GM12891 (cell line): ENCODE results near the gene CDH4.

ENCODE experiments used
- DNase-seq: peaks from one replicate; pipeline ENCODE4 v3.0.0; 2011; ENCODE audit warnings: low spot score; ENCODE audit not compliant: insufficient read length
- FAIRE-seq: peaks from 2 replicates; lab custom pipeline; 2011; peaks lifted over from hg19 to GRCh38; lab: Jason Lieb, UNC
- PAX5 ChIP-seq: IDR thresholded peaks from 2 replicates; pipeline ENCODE4 v1.6.1; 2011; ENCODE audit warnings: low read length, moderate library complexity, mild to moderate bottlenecking; ENCODE audit not compliant: insufficient read depth, severe bottlenecking
- POLR2A ChIP-seq: IDR thresholded peaks from 2 replicates; pipeline ENCODE4 v1.6.1; 2011; ENCODE audit warnings: low read depth, low read length, control low read depth
- POLR2AphosphoS5 ChIP-seq: IDR thresholded peaks from 2 replicates; pipeline ENCODE4 v1.6.1; 2011; ENCODE audit warnings: low read depth, low read length, control low read depth
- POU2F2 ChIP-seq: IDR thresholded peaks from 2 replicates; pipeline ENCODE4 v1.6.1; 2011; ENCODE audit warnings: low read depth, mild to moderate bottlenecking, control low read depth, low read length, moderate library complexity
- SPI1 ChIP-seq: IDR thresholded peaks from 2 replicates; pipeline ENCODE4 v1.6.1; 2011; ENCODE audit warnings: low read depth, low read length, control low read depth
- TAF1 ChIP-seq: IDR thresholded peaks from 2 replicates; pipeline ENCODE4 v1.6.1; 2011; ENCODE audit warnings: low read depth, low read length, control low read depth

The CDH4 gene

DNA sequence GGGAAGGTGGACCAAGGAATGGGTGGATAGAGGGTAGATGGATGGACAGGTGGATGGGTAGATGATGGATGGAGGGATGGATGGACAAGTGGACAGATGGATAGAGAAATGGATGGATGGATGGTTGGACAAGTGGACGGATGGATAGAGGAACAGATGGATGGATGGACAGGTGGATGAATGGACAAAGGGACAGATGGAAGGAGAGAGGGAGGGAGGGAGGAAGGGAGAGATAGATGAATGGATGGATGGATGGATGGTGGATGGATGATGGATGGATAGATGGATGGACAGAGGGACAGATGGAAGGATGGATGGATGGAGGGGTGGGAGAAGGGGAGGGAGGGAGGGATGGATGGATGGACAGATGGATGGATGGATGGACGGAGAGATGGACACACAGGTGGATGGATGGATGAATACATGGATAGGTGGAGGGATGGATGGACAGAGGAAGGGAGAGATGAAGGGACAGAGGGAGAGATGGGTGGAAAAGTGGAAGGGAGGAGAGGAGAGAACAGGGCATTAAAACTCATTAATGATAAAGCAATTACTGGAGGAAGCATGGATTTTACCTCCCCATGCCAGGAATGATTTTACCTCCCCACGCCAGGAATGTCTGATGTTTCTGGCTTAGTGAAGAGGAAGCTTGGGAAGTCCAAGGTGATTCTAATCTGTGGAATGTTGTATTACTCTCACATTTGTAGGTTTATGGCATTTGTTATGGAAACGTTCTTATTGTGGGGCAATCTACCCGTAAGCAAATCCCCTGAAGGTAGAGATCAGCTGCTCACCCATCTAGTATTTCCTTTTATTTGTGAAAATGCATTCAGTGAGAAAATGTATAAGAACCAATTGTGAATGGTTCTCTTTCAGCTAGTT, 430.3 kb downstream of the CDH4 start:
- no peak for TF ChIP-seq POLR2A
- no peak for TF ChIP-seq POLR2AphosphoS5
- TF ChIP-seq SPI1, result no peak
- TF ChIP-seq POU2F2, result no peak
- no peak for TF ChIP-seq TAF1
- no peak for TF ChIP-seq PAX5
- DNase-seq (no peak), FAIRE-seq (no peak)

DNA sequence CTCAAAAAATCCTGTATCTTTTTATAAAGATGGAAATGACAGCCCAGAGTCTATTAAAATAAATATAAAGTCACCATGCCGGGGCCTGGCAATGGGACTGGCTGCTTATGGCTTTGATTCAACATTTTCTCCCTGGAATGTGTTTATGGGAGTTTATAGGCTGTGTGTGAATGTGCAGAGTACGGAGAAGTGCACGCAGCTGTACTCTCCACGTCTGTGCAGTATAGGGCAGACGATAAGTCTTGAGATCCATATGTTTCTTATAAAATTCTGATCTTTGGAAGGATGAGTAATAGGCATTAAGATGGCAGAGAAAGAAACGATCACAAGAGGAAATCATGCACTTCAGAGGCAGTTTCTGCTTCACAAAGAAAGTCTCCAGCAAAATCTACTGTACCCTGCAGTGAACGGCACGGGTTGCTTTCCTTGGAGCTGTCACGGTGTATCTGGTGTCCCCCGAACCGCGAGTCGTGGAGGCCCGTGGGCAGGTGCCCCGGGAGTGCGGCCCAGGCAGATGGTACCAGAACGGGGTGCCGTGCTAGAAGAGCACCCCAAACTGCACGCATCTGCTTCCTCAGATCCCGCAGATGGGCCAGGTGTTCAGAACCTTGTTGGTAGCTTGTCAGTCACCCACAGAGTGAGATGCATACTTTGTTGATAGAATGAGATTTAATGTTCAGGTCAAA, 431.1 kb downstream of the CDH4 start:
- TF ChIP-seq POLR2AphosphoS5 (no peak), POU2F2 (no peak), SPI1 (no peak), PAX5 (no peak), TAF1 (no peak), POLR2A (no peak)
- FAIRE-seq (no peak), DNase-seq (no peak)

DNA sequence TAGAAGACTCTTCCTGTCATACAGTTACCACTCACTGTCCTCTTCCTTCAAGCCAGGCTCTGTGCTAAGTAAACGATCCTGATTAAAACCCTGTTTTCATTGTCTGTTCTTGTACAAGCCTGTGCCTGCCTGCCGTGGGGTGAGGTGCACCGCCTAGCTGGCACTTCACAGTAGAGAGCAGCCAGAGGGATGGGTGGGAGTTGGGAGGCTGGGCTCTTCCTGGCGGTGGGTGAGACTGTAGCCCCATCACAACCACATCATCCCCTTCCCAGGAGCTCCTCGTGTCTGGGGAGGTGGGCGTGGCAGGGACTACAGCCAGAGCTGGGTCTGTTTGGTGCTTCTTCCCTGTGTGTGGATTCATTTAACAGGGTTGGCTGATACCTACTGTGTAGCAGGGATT, 431.7 kb downstream of the CDH4 start:
- TF ChIP-seq POLR2A (no peak), POU2F2 (no peak), POLR2AphosphoS5 (no peak)
- no peak for DNase-seq
- no peak for FAIRE-seq

DNA sequence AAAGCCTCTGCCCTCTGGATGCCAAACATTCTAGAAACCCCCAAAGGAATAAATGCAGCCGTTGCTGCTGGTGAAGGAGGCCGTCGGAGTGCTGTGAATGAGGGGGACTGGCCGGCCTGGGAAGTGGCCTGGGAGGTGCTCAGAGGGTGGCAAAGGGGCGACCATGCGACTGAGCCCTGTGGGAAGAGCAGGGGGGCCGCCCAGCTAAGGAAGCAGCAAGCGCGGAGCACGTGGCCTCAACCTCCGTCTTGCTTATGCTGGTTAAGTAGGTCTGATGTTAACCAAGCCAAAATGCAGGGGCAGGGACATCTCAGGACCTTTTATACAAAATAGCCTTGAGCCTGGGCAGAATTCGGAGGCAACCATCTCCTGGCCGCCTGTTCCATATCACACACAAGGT, 432.1 kb downstream of the CDH4 start:
- no peak for FAIRE-seq
- no peak for TF ChIP-seq POU2F2
- TF ChIP-seq POLR2A, result no peak
- no peak for TF ChIP-seq TAF1
- no peak for TF ChIP-seq POLR2AphosphoS5
- no peak for TF ChIP-seq SPI1
- TF ChIP-seq PAX5, result no peak
- DNase-seq, result no peak

DNA sequence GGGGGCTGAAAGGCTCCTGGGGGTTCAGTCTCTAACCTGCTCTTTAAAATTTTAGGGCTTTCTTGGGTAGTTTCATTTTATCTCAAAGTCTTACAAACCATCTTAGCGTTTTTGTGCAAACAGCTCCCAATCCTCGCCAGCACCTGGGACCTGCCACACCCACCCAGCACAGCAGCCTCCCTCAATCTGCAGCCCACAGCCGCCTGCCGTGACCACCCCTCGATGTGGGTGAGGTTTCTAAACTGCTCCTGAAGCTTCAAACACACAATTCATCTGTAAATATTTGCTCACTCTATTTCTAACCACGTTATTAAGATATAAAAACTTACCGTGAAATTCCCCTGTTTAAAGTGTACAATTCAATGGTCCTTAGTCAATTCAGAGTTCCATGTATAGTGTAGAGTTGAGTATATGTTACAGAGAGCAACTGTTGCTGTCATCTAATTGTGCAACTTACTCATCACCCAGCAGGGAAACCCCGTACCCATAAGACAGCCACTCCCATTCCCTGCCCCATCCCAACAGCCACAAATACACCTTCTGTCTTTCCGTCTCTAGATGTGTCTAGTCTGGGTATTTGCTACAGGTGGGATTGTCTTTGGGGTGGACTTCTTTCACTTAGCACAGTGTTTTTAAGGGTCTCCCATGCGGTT, 432.6 kb downstream of the CDH4 start:
- TF ChIP-seq SPI1 (no peak), POLR2AphosphoS5 (no peak), TAF1 (no peak), POU2F2 (no peak), PAX5 (no peak), POLR2A (no peak)
- FAIRE-seq (no peak), DNase-seq (no peak)

DNA sequence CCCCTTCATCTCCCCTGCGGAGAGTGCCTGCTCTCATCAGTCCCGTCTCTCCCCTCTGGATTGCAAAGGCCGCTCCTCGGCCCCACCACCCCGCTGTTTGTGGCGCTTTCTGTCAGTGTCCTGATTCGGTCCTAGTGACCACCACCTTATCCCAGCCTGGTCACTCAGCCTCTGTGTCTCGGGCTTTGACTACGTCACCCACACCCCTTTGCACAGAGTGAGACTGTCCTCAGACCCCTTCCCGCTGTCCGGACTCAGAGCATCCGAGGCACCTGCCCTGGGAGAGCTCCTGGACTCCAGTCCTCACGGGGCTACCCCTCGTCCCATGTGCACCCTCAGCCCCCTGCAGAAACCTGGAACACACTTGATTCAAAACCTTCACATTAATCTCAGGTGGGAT, 433.4 kb downstream of the CDH4 start:
- no peak for TF ChIP-seq SPI1
- no peak for TF ChIP-seq POLR2A
- TF ChIP-seq POU2F2, result no peak
- no peak for TF ChIP-seq PAX5
- no peak for TF ChIP-seq POLR2AphosphoS5
- TF ChIP-seq TAF1, result no peak
- DNase-seq, result no peak
- FAIRE-seq, result no peak

DNA sequence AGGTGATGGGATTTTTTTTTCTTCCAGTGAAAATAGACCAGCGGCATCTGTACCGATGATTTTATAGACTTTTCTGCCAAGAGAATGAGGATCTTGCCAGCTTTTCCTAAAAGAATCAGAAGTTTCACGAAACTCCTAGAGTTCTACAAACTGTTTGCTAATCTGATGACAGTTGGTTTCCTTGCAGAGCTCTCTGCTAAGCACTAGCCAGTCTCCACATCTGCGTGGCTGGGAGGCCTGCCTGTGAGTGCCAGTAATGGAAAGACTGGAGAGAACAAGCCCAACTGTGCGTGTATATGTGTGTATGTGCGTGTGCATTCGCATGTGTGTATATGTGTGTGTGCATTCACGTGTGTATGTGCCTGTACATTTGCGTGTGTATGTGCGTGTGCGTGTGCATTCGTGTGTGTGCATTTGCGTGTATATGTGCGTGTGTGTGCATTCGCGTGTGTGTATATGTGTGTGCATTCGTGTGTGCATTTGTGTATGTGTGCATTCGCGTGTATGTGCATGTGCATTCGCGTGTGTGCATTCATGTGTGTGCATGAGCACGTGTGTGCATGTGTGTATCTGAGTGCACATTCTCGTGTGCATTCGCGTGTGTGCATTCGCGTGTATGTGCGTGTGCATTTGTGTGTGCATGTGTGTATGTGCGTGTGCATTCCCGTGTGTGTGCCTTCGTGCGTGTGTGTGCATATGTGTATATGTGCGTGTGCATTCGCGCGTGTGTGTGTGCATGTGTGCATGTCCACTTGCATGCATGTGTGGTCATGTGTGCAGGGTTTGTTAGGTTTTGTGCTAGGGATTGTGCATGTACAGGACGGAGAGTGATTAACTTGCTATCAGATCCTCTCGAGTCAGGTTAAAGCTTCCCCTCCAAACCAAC, 434.2 kb downstream of the CDH4 start:
- no peak for TF ChIP-seq POLR2AphosphoS5
- no peak for TF ChIP-seq POLR2A
- TF ChIP-seq TAF1, result no peak
- no peak for TF ChIP-seq PAX5
- TF ChIP-seq POU2F2, result no peak
- TF ChIP-seq SPI1, result no peak
- no peak for DNase-seq
- no peak for FAIRE-seq

DNA sequence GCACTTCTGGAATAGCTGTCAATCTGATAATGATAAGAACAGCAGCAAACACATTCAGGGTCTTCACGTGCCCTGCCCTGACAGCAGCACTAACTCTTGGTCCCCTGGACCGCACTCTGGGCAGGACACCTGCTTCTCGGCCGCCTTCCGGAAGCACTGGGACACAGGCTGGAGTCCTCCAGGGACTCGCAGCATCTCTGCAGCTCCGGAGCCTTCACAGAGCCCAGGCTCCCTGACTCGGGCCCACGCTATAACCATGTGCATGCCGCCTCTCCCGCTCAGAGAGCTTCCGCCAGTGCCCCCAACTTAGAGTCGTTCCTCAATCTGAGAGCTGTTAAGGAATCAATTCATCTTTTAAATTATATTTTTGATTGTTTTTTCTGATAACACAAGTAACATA, 436.4 kb downstream of the CDH4 start:
- TF ChIP-seq SPI1 (no peak), TAF1 (no peak), POLR2AphosphoS5 (no peak), POLR2A (no peak), POU2F2 (no peak), PAX5 (no peak)
- DNase-seq (no peak), FAIRE-seq (no peak)

DNA sequence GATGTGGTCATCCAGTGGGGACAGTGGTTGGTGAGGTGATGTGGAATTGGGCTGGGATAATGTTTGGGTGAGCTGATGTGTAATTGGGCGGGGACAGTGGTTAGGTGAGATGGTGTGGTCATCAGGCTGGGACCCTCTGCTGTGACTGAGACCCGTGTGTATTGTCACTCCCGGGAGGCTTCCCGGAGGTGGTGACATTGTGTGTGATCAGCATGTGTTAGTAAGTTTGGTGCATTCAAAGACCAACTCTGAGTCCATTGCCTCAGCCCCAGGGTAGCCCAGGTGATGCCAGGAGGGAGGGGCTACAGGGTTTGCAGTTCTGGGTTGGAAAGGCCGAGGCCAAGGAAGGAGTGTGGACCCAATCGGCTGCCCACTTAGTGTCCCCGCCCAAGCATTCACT, 438.1 kb downstream of the CDH4 start:
- no peak for FAIRE-seq
- TF ChIP-seq PAX5 (no peak), SPI1 (no peak), POLR2A (no peak), POLR2AphosphoS5 (no peak), POU2F2 (no peak), TAF1 (no peak)

More for the DNA sequence above, 438.1 kb downstream of the CDH4 start:
- no peak for DNase-seq
